ENCODE measurements around the gene NECTIN4. TPM values are rescaled to one million over a fixed set of nuclear protein-coding genes. Genes with fewer than 3 reads are reported as not detected.

NECTIN4 gene
- total and polyA plus RNA-seq, 2 of the 8 experiments (the other 6 are each of a cell fraction or from before 2014, with no cell fraction given), result 0.19 to 0.71 TPM

GRCh38 chr1:161032409-161032808, 56.9 kb downstream of the NECTIN4 start:
- Histone ChIP-seq H3K27me3 (replicated peaks in 1 of 4; ENCODE audit: control insufficient read depth in 3 of 4, extremely low read depth in 1 of 4, insufficient read depth in 3 of 4, low read length in 3 of 4) (no peaks in the 10 kb centered on the region), H3K27ac (ENCODE audit: low read depth, low read length) (no peak overlapping the region), H3K23me2 (ENCODE audit: low read depth, low read length) (no peaks in the 10 kb centered on the region), H3K79me1 (ENCODE audit: low read depth, low read length) (no peaks in the 10 kb centered on the region; the same call in 1 of the 2 replicates), H3K9me3 (ENCODE audit: insufficient read depth in 2 of 2, low read depth in 1 of 2, low read length in 1 of 2) (peaks cover 0 to 11% of the 10 kb centered on the region in 2 experiments; a peak in 1 of 4 replicates), H2BK20ac (ENCODE audit: low read length) (no peak overlapping the region), H4K20me1 (replicated peaks in 1 of 2; ENCODE audit: control insufficient read depth in 1 of 2, insufficient read depth in 2 of 2, low read length in 2 of 2) (peaks cover 0 to 3% of the 10 kb centered on the region in 2 experiments), H4K91ac (replicated peaks; ENCODE audit: insufficient read length, low read length) (no peak overlapping the region), H3K23ac (ENCODE audit: insufficient read length) (no peak overlapping the region), H2BK12ac (ENCODE audit: low read depth, low read length) (no peak overlapping the region), H4K5ac (ENCODE audit: insufficient read length, low read depth, low read length) (no peak overlapping the region), H3K56ac (replicated peaks; ENCODE audit: insufficient read length, low read depth, low read length) (no peak overlapping the region), H2BK5ac (ENCODE audit: low read depth, low read length) (no peak overlapping the region), H2BK15ac (ENCODE audit: low read length) (no peak overlapping the region), H3K4me1 (replicated peaks in 1 of 4; ENCODE audit: control insufficient read depth in 3 of 4, insufficient read depth in 4 of 4, low read length in 3 of 4) (peaks cover 2 to 5% (median 3%) of the 10 kb centered on the region in 4 experiments; a peak in 4 of 7 replicates), H3K36me3 (ENCODE audit: control insufficient read depth in 2 of 4, insufficient read depth in 4 of 4, low read length in 3 of 4) (peaks cover 0 to 5% (median 0%) of the 10 kb centered on the region in 4 experiments; a peak in 1 of 8 replicates), H3K18ac (ENCODE audit: extremely low read depth, low read length) (no peak overlapping the region), H2AK5ac (ENCODE audit: low read depth, low read length) (no peak overlapping the region), H3K4me2 (ENCODE audit: insufficient read depth in 1 of 2, low read depth in 2 of 2, low read length in 2 of 2) (no peak overlapping the region), H2BK120ac (replicated peaks; ENCODE audit: low read depth, low read length) (no peak overlapping the region), H3K4ac (replicated peaks; ENCODE audit: insufficient read length, low read depth, low read length) (no peak overlapping the region), H2AFZ (ENCODE audit: low read length) (no peak overlapping the region), H3K14ac (ENCODE audit: insufficient read length) (no peak overlapping the region), H3K79me2 (ENCODE audit: control insufficient read depth in 1 of 2, insufficient read depth in 2 of 2, low read length in 2 of 2) (peaks cover 0 to 7% of the 10 kb centered on the region in 2 experiments; a peak in 1 of 4 replicates), H3K4me3 (ENCODE audit: extremely low read depth in 1 of 4, insufficient read depth in 2 of 4, low read depth in 3 of 4, low read length in 4 of 4) (no peak overlapping the region), H4K8ac (ENCODE audit: extremely low read depth, insufficient read depth, low read length) (no peak overlapping the region), H3K9ac (replicated peaks in 1 of 4; ENCODE audit: extremely low read depth in 1 of 4, low read depth in 3 of 4, low read length in 3 of 4) (no peak overlapping the region)
- FAIRE-seq, result no peak
- ChIA-PET CTCF (ENCODE audit: partially characterized antibody) (interaction anchor here (1.1 to 1.4 kb wide), 2 partner anchors 11 to 42 kb away, joined by 4 read pairs; partner anchors contain the start of gene F11R), POLR2A (ENCODE audit: partially characterized antibody) (interaction anchor here (1.0 to 2.3 kb wide), 4 partner anchors 11 to 19 kb away, joined by 3 to 8 read pairs (median 4); partner anchors contain the start of genes F11R and USF1)
- WGBS, 2 experiments (ENCODE audit: extremely low coverage in 1 of 2, insufficient coverage in 1 of 2, insufficient read length in 1 of 2, insufficient replicate concordance in 2 of 2, low coverage in 1 of 2, low lambda C conversion rate in 2 of 2, missing lambda C conversion rate in 1 of 2), result 76% methylated on average over 1 of the region's 1 CpG; no CpG with 5 or more reads in 1 of the 2 experiments
- TF ChIP-seq JUND (IDR thresholded peaks at IDR 0.05; ENCODE audit: low read length), result no peak
- TF ChIP-seq FOSL1 (IDR thresholded peaks at IDR 0.05; ENCODE audit: insufficient read depth, low read depth, low read length), result no peak
- no peak for TF ChIP-seq RAD21 (IDR thresholded peaks at IDR 0.05 in 1 of 2, conservative IDR thresholded peaks at IDR 0.05 in 1 of 2; ENCODE audit: low read depth in 2 of 2, low read length in 2 of 2)
- no peak for TF ChIP-seq KDM4A (IDR thresholded peaks at IDR 0.05; ENCODE audit: low read depth, low read length, severe bottlenecking)
- no peak for TF ChIP-seq GTF2F1 (IDR thresholded peaks at IDR 0.05; ENCODE audit: borderline replicate concordance, low read depth, low read length)
- no peak for DNase-seq (ENCODE audit: low read depth in 1 of 2, low spot score in 2 of 2)
